ENCODE results near the gene EPHA2. TPM values are rescaled to one million over a fixed set of nuclear protein-coding genes. Genes with fewer than 3 reads are reported as not detected.

Gene EPHA2
- total RNA-seq, 1 experiment from 2014 or later = 80.5 TPM

- H3K27me3 ChIP-seq = no peaks in the 10 kb centered on the region
- H3K9me3 ChIP-seq = no peaks in the 10 kb centered on the region
- peaks cover 90% of the 10 kb centered on the region for H3K36me3 ChIP-seq
- no peak for DNase-seq
- H3K4me3 ChIP-seq = no peak overlapping the region
These were observed 21.6 kb downstream of the EPHA2 start for GRCh38 chr1:16134066-16134801.

GRCh38 chr1:16133007-16133961, 22.6 kb downstream of the EPHA2 start:
- H3K4me3 ChIP-seq = no peak overlapping the region
- no peaks in the 10 kb centered on the region for H3K27me3 ChIP-seq
- H3K36me3 ChIP-seq = peaks cover 90% of the 10 kb centered on the region
- no peak for DNase-seq
- no peaks in the 10 kb centered on the region for H3K9me3 ChIP-seq

GRCh38 chr1:16132325-16132785, 23.5 kb downstream of the EPHA2 start:
- no peak for DNase-seq
- Histone ChIP-seq H3K27me3 (no peaks in the 10 kb centered on the region), H3K36me3 (peaks cover 88% of the 10 kb centered on the region), H3K9me3 (no peaks in the 10 kb centered on the region), H3K4me3 (no peak overlapping the region)

- no peak overlapping the region for H3K4me3 ChIP-seq
- H3K9me3 ChIP-seq = no peaks in the 10 kb centered on the region
- peaks cover 86% of the 10 kb centered on the region for H3K36me3 ChIP-seq
- no peak for DNase-seq
- no peaks in the 10 kb centered on the region for H3K27me3 ChIP-seq
These were observed 24.1 kb downstream of the EPHA2 start for GRCh38 chr1:16131636-16132324.

- Histone ChIP-seq H3K27me3 (no peaks in the 10 kb centered on the region), H3K4me3 (no peak overlapping the region), H3K36me3 (peaks cover 89% of the 10 kb centered on the region), H3K9me3 (no peaks in the 10 kb centered on the region)
- no peak for DNase-seq
These were observed 25.0 kb downstream of the EPHA2 start for GRCh38 chr1:16130827-16131226.

- no peak overlapping the region for H3K4me3 ChIP-seq
- H3K27me3 ChIP-seq = no peaks in the 10 kb centered on the region
- H3K36me3 ChIP-seq = peaks cover 85% of the 10 kb centered on the region
- H3K9me3 ChIP-seq = no peaks in the 10 kb centered on the region
- no peak for DNase-seq
These were observed 25.8 kb downstream of the EPHA2 start for GRCh38 chr1:16129921-16130543.

- H3K9me3 ChIP-seq = no peaks in the 10 kb centered on the region
- no peak for DNase-seq
- H3K27me3 ChIP-seq = no peaks in the 10 kb centered on the region
- H3K36me3 ChIP-seq = peaks cover 85% of the 10 kb centered on the region
- H3K4me3 ChIP-seq = no peak overlapping the region
These were observed 26.6 kb downstream of the EPHA2 start for GRCh38 chr1:16129316-16129715.

- Histone ChIP-seq H3K9me3 (no peaks in the 10 kb centered on the region), H3K27me3 (no peaks in the 10 kb centered on the region), H3K36me3 (peaks cover 84% of the 10 kb centered on the region), H3K4me3 (no peak overlapping the region)
- DNase-seq = no peak
These were observed 27.5 kb downstream of the EPHA2 start for GRCh38 chr1:16128338-16128741.

GRCh38 chr1:16127676-16128337, 28.1 kb downstream of the EPHA2 start:
- Histone ChIP-seq H3K9me3 (no peaks in the 10 kb centered on the region), H3K27me3 (no peaks in the 10 kb centered on the region), H3K4me3 (no peak overlapping the region), H3K36me3 (peaks cover 85% of the 10 kb centered on the region)
- DNase-seq = no peak

GRCh38 chr1:16126743-16127515, 28.9 kb downstream of the EPHA2 start:
- Histone ChIP-seq H3K36me3 (peaks cover 85% of the 10 kb centered on the region), H3K27me3 (no peaks in the 10 kb centered on the region), H3K4me3 (no peak overlapping the region), H3K9me3 (no peaks in the 10 kb centered on the region)
- no peak for DNase-seq

GRCh38 chr1:16126160-16126559, 29.7 kb downstream of the EPHA2 start:
- no peak overlapping the region for H3K4me3 ChIP-seq
- H3K36me3 ChIP-seq = peaks cover 78% of the 10 kb centered on the region
- no peak for DNase-seq
- H3K9me3 ChIP-seq = no peaks in the 10 kb centered on the region
- no peaks in the 10 kb centered on the region for H3K27me3 ChIP-seq

- Histone ChIP-seq H3K4me3 (no peak overlapping the region), H3K27me3 (no peaks in the 10 kb centered on the region), H3K9me3 (no peaks in the 10 kb centered on the region), H3K36me3 (peaks cover 72% of the 10 kb centered on the region)
- no peak for DNase-seq
These were observed 30.4 kb downstream of the EPHA2 start for GRCh38 chr1:16125483-16125882.

GRCh38 chr1:16125088-16125470, 30.8 kb downstream of the EPHA2 start:
- Histone ChIP-seq H3K27me3 (no peaks in the 10 kb centered on the region), H3K4me3 (no peak overlapping the region), H3K36me3 (peaks cover 68% of the 10 kb centered on the region), H3K9me3 (no peaks in the 10 kb centered on the region)
- DNase-seq = no peak

GRCh38 chr1:16124377-16125087, 31.3 kb downstream of the EPHA2 start:
- H3K4me3 ChIP-seq = no peak overlapping the region
- H3K9me3 ChIP-seq = no peaks in the 10 kb centered on the region
- H3K36me3 ChIP-seq = peaks cover 62% of the 10 kb centered on the region

GRCh38 chr1:16122916-16123315, 33.0 kb downstream of the EPHA2 start:
- peaks cover 46% of the 10 kb centered on the region for H3K36me3 ChIP-seq

More at GRCh38 chr1:16124377-16125087, 31.3 kb downstream of the EPHA2 start:
- DNase-seq = no peak
- no peaks in the 10 kb centered on the region for H3K27me3 ChIP-seq

More at GRCh38 chr1:16122916-16123315, 33.0 kb downstream of the EPHA2 start:
- no peaks in the 10 kb centered on the region for H3K27me3 ChIP-seq
- H3K4me3 ChIP-seq = no peak overlapping the region
- peak; percentile 76 for DNase-seq
- no peaks in the 10 kb centered on the region for H3K9me3 ChIP-seq
